ENCODE results near the gene LDB2.

DNA sequence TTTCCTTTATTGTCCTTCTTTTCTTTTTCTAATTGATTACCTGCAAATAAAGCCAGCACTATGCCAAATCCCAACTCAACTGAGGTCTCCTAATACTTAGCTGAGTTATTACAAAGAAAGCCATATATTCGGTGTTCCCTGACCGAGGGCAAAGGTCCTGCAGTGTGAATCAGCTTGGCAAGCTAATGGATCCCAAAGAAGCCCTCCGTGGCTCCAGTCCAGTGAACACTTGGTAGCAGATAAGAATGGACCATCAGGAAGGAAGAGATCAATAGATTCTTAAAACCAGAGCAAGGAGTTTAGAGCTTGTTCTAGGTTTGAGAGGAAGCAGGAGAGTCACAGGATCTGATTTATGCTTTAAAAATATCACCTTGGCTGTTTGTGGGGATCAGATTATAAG lies 8.5 kb downstream of the LDB2 start:
- TF ChIP-seq, protein P1, sequence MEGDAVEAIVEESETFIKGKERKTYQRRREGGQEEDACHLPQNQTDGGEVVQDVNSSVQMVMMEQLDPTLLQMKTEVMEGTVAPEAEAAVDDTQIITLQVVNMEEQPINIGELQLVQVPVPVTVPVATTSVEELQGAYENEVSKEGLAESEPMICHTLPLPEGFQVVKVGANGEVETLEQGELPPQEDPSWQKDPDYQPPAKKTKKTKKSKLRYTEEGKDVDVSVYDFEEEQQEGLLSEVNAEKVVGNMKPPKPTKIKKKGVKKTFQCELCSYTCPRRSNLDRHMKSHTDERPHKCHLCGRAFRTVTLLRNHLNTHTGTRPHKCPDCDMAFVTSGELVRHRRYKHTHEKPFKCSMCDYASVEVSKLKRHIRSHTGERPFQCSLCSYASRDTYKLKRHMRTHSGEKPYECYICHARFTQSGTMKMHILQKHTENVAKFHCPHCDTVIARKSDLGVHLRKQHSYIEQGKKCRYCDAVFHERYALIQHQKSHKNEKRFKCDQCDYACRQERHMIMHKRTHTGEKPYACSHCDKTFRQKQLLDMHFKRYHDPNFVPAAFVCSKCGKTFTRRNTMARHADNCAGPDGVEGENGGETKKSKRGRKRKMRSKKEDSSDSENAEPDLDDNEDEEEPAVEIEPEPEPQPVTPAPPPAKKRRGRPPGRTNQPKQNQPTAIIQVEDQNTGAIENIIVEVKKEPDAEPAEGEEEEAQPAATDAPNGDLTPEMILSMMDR (IDR thresholded peaks at IDR 0.05): no peak
- TF ChIP-seq POLR2A (IDR thresholded peaks at IDR 0.05): no peak
